GM12892 (cell line): Measurements from ENCODE around the gene MIOX.
A peak's percentile ranks its signal among the peaks of the same experiment; 100 is the strongest.

Source experiments
- DNase-seq: peaks from one replicate; pipeline ENCODE4 v3.0.0; 2011; ENCODE audit not compliant: insufficient read length
- FAIRE-seq: peaks from 2 replicates; lab custom pipeline; 2011; peaks lifted over from hg19 to GRCh38; lab: Jason Lieb, UNC
- POLR2A ChIP-seq: IDR thresholded peaks from 2 replicates; pipeline ENCODE4 v1.6.1; 2011; ENCODE audit warnings: low read depth, low read length, control low read depth
- POLR2AphosphoS5 ChIP-seq: IDR thresholded peaks from 2 replicates; pipeline ENCODE4 v1.6.1; 2011; ENCODE audit warnings: low read depth, low read length, control low read depth
- TAF1 ChIP-seq: IDR thresholded peaks from 2 replicates; pipeline ENCODE4 v1.6.1; 2011; ENCODE audit warnings: low read depth, mild to moderate bottlenecking, control low read depth, low read length, borderline replicate concordance

MIOX gene

GRCh38 chr22:50444663-50445062, 42.0 kb upstream of the MIOX start:
- DNase-seq, result no peak

GRCh38 chr22:50445071-50445879, 41.4 kb upstream of the MIOX start:
- TF ChIP-seq POLR2A (no peak), POLR2AphosphoS5 (0 out of 2 replicates have a peak, but pooled peaks have one; percentile 7), TAF1 (no peak)
- no peak for DNase-seq
- no peak for FAIRE-seq

More at GRCh38 chr22:50444663-50445062, 42.0 kb upstream of the MIOX start:
- FAIRE-seq, result no peak
- TF ChIP-seq POLR2A (no peak), TAF1 (no peak), POLR2AphosphoS5 (no peak)

GRCh38 chr22:50445880-50446707, 40.6 kb upstream of the MIOX start:
- TF ChIP-seq POLR2AphosphoS5 (no peak), POLR2A (no peak), TAF1 (no peak)
- FAIRE-seq, result no peak
- DNase-seq, result no peak

GRCh38 chr22:50446708-50447575, 39.7 kb upstream of the MIOX start:
- TF ChIP-seq POLR2A (no peak), TAF1 (no peak), POLR2AphosphoS5 (no peak; the same call in 1 of the 2 replicates)
- DNase-seq (no peak), FAIRE-seq (no peak)

- no peak for FAIRE-seq
- TF ChIP-seq POLR2A (no peak), TAF1 (no peak), POLR2AphosphoS5 (no peak; the same call in 1 of the 2 replicates)
- DNase-seq, result no peak
Measured at GRCh38 chr22:50447576-50448551, 38.8 kb upstream of the MIOX start.

- FAIRE-seq (no peak), DNase-seq (no peak)
- TF ChIP-seq POLR2AphosphoS5 (no peak), POLR2A (no peak), TAF1 (no peak)
Measured at GRCh38 chr22:50452649-50453048, 34.0 kb upstream of the MIOX start.

GRCh38 chr22:50454556-50455075, 32.0 kb upstream of the MIOX start:
- TF ChIP-seq TAF1 (no peak), POLR2A (no peak), POLR2AphosphoS5 (no peak)
- no peak for DNase-seq
- FAIRE-seq, result no peak

GRCh38 chr22:50455201-50455600, 31.5 kb upstream of the MIOX start:
- TF ChIP-seq POLR2A, result no peak
- no peak for TF ChIP-seq TAF1
- TF ChIP-seq POLR2AphosphoS5, result no peak
- FAIRE-seq, result no peak
- DNase-seq, result no peak

GRCh38 chr22:50456026-50456425, 30.6 kb upstream of the MIOX start:
- TF ChIP-seq POLR2A (no peak), TAF1 (no peak), POLR2AphosphoS5 (no peak)
- DNase-seq (no peak), FAIRE-seq (no peak)

- FAIRE-seq, result no peak
- TF ChIP-seq POLR2AphosphoS5, result no peak
- no peak for TF ChIP-seq TAF1
- TF ChIP-seq POLR2A, result no peak
- DNase-seq, result no peak
Measured at GRCh38 chr22:50456466-50457234, 30.0 kb upstream of the MIOX start.
